Epithelial cell of proximal tubule (primary cell): Measurements from ENCODE around the gene PDXDC1. TPM values are rescaled to one million over a fixed set of nuclear protein-coding genes. Genes with fewer than 3 reads are reported as not detected.
"Not testable (repeated sequence)": the region's sequence is repeated elsewhere in the genome, so short reads cannot be mapped to it uniquely, and the experiment has no call there.

ENCODE experiments used
- DNase-seq: peaks from one replicate; pipeline ENCODE4 v3.0.0-alpha.2; 2011; ENCODE audit warnings: low read depth
- H3K4me3 ChIP-seq: 2 replicates; pipeline ENCODE4 v1.5.1; 2011; ENCODE audit warnings: low read depth, mild to moderate bottlenecking, low read length
- CTCF ChIP-seq: conservative IDR thresholded peaks from 2 replicates; pipeline ENCODE4 v1.5.1; 2012; ENCODE audit warnings: low read depth, mild to moderate bottlenecking, low read length
- total RNA-seq: library from RNA; depleted of rRNA; stranded (reverse); fragments of >200 nt; gene quantifications from 2 replicates; pipeline ENCODE4 v1.2.3, GENCODE V29; 2015

Gene PDXDC1
- total RNA-seq, 1 donor from 2014 or later, result 43.9 TPM

GRCh38 chr16:15130943-15131700 is 156.3 kb downstream of the PDXDC1 start:
- not testable (repeated sequence) for DNase-seq, H3K4me3 ChIP-seq

- not testable (repeated sequence) for DNase-seq, H3K4me3 ChIP-seq
Measured at GRCh38 chr16:15132719-15133428, 158.0 kb downstream of the PDXDC1 start.

GRCh38 chr16:15133554-15133953 is 158.7 kb downstream of the PDXDC1 start:
- H3K4me3 ChIP-seq, DNase-seq: not testable (repeated sequence)

- not testable (repeated sequence) for DNase-seq, H3K4me3 ChIP-seq
Measured at GRCh38 chr16:15134752-15135482, 160.1 kb downstream of the PDXDC1 start.

GRCh38 chr16:15135483-15136360 is 160.9 kb downstream of the PDXDC1 start:
- not testable (repeated sequence) for H3K4me3 ChIP-seq, DNase-seq

GRCh38 chr16:15137514-15137913 is 162.7 kb downstream of the PDXDC1 start:
- H3K4me3 ChIP-seq, result not testable (repeated sequence)

GRCh38 chr16:15140444-15141365 is 165.9 kb downstream of the PDXDC1 start:
- not testable (repeated sequence) for DNase-seq, H3K4me3 ChIP-seq

More at GRCh38 chr16:15137514-15137913, 162.7 kb downstream of the PDXDC1 start:
- not testable (repeated sequence) for DNase-seq

GRCh38 chr16:15141586-15141985 is 166.8 kb downstream of the PDXDC1 start:
- no peak overlapping the region for H3K4me3 ChIP-seq
- TF ChIP-seq CTCF, result no peak
- DNase-seq, result no peak

- H3K4me3 ChIP-seq, DNase-seq: not testable (repeated sequence)
Measured at GRCh38 chr16:15142107-15142890, 167.5 kb downstream of the PDXDC1 start.

- DNase-seq, H3K4me3 ChIP-seq: not testable (repeated sequence)
Measured at GRCh38 chr16:15142891-15143600, 168.2 kb downstream of the PDXDC1 start.

- DNase-seq, H3K4me3 ChIP-seq: not testable (repeated sequence)
Measured at GRCh38 chr16:15143601-15144091, 168.8 kb downstream of the PDXDC1 start.

- not testable (repeated sequence) for H3K4me3 ChIP-seq
Measured at GRCh38 chr16:15144092-15144631, 169.3 kb downstream of the PDXDC1 start.

GRCh38 chr16:15144781-15145417 is 170.1 kb downstream of the PDXDC1 start:
- DNase-seq, H3K4me3 ChIP-seq: not testable (repeated sequence)

More at GRCh38 chr16:15144092-15144631, 169.3 kb downstream of the PDXDC1 start:
- not testable (repeated sequence) for DNase-seq
